HepG2 (cell line): ENCODE data around the gene KATNAL2. TPM values are rescaled to one million over a fixed set of nuclear protein-coding genes. Genes with fewer than 3 reads are reported as not detected.

Experiments
- ATAC-seq: fragments of 200-7000 bp; cut with Tn5 transposase; 3 replicates; pipeline ENCODE4 v1.9.1; 2020; ENCODE audit warnings: mild to moderate bottlenecking, moderate library complexity
- BruUV-seq: library from RNA; stranded (reverse); fragments of 400-500 nt; replicated peaks from 2 replicates; lab custom pipeline; 2021; lab: Mats Ljungman, UMichigan
- CTCF ChIA-PET: fragments of 300-600 bp; formaldehyde crosslinking; extraction: SDS; loops from one replicate; lab custom pipeline; 2021; ENCODE audit warnings: low total read pairs, inconsistent platforms, low intra/inter-chr PET ratio; lab: Yijun Ruan, JAX
- POLR2A ChIA-PET: fragments of 350-600 bp; sonication (Branson Sonifier 250); formaldehyde crosslinking; loops from one replicate; lab custom pipeline; 2020; ENCODE audit warnings: antibody characterized with exemption, inconsistent platforms; lab: Yijun Ruan, JAX
- DNase-seq: peaks from one replicate; pipeline ENCODE4 v3.0.0-alpha.2; 2015; ENCODE audit warnings: low spot score
- FAIRE-seq: peaks from 3 replicates; lab custom pipeline; 2011; peaks lifted over from hg19 to GRCh38; lab: Jason Lieb, UNC
- H2AFZ ChIP-seq: one replicate; pipeline ENCODE4 v1.6.1; 2011; ENCODE audit warnings: low read length, inconsistent platforms
- H3K27ac ChIP-seq: fragments of 300-600 bp; 3 replicates; pipeline ENCODE4 v1.8.0; 2011; ENCODE audit warnings: mixed run types, mild to moderate bottlenecking, mixed read lengths, low read length, inconsistent platforms; ENCODE audit not compliant: insufficient read depth; ENCODE audit errors: extremely low read length
- H3K27me3 ChIP-seq, 2 experiments: fragments of 200-600 bp in 1 of 2; 2 replicates in 1 of 2; 3 replicates in 1 of 2; pipeline versions ENCODE4 v1.6.0 to v1.8.0; 2011; ENCODE audit warnings: low read length in 2 of 2, mild to moderate bottlenecking in 2 of 2, moderate library complexity in 2 of 2, inconsistent platforms in 1 of 2; ENCODE audit not compliant: insufficient read depth in 2 of 2, control insufficient read depth in 1 of 2
- H3K36me3 ChIP-seq, 2 experiments: fragments of 200-600 bp in 1 of 2; replicated peaks in 1 of 2; 2 replicates in 1 of 2; 3 replicates in 1 of 2; pipeline versions ENCODE4 v1.5.1 to v1.8.0; 2011; ENCODE audit warnings: low read length in 2 of 2, inconsistent platforms in 1 of 2; ENCODE audit not compliant: insufficient read depth in 2 of 2, control insufficient read depth in 1 of 2
- H3K4me1 ChIP-seq: 2 replicates; pipeline ENCODE4 v1.5.1; 2012; ENCODE audit warnings: low read length, inconsistent platforms; ENCODE audit not compliant: insufficient read depth
- H3K4me2 ChIP-seq: 2 replicates; pipeline ENCODE4 v1.6.0; 2011; ENCODE audit warnings: low read depth, low read length, inconsistent platforms
- H3K4me3 ChIP-seq, 3 experiments: fragments of 200-600 bp in 1 of 3; sonication (generic), shearing (Covaris generic) in 1 of 3; replicated peaks in 1 of 3; 2 replicates each; pipeline ENCODE4 v1.5.1; 2011 to 2016; ENCODE audit warnings: low read length in 3 of 3, inconsistent platforms in 2 of 3, low read depth in 2 of 3, mild to moderate bottlenecking in 2 of 3, control low read depth in 1 of 3, mixed read lengths in 1 of 3; ENCODE audit not compliant: insufficient read depth in 1 of 3
- H3K79me2 ChIP-seq: one replicate; pipeline ENCODE4 v1.6.1; 2011; ENCODE audit warnings: low read length, inconsistent platforms; ENCODE audit not compliant: insufficient read depth
- H3K9ac ChIP-seq: 2 replicates; pipeline ENCODE4 v1.6.0; 2011; ENCODE audit warnings: mild to moderate bottlenecking, low read depth, low read length, inconsistent platforms; ENCODE audit not compliant: insufficient read depth
- H3K9me3 ChIP-seq: 2 replicates; pipeline ENCODE4 v1.5.1; 2012; ENCODE audit warnings: mild to moderate bottlenecking, low read length
- H4K20me1 ChIP-seq: 2 replicates; pipeline ENCODE4 v1.6.0; 2011; ENCODE audit warnings: inconsistent platforms, mild to moderate bottlenecking, low read length, moderate library complexity; ENCODE audit not compliant: insufficient read depth
- GZF1 ChIP-seq: sonication (generic); formaldehyde crosslinking; IDR thresholded peaks from 2 replicates; pipeline ENCODE4 v1.5.1; 2020; ENCODE audit warnings: mild to moderate bottlenecking, missing genetic modification reagents
- MEIS1 ChIP-seq: sonication (generic); formaldehyde crosslinking; IDR thresholded peaks from 2 replicates; pipeline ENCODE4 v1.9.0; 2021; ENCODE audit warnings: mild to moderate bottlenecking, missing genetic modification reagents, moderate library complexity, borderline replicate concordance
- NFE2 ChIP-seq: sonication (generic); formaldehyde crosslinking; IDR thresholded peaks from 2 replicates; pipeline ENCODE4 v1.4.0; 2020; ENCODE audit warnings: missing genetic modification reagents
- SAP130 ChIP-seq: IDR thresholded peaks from 2 replicates; pipeline ENCODE4 v1.6.1; 2016; ENCODE audit warnings: low read depth
- SMARCC2 ChIP-seq: fragments of 450-650 bp; IDR thresholded peaks from 2 replicates; pipeline ENCODE4 v1.6.1; 2017; ENCODE audit warnings: antibody characterized with exemption, mild to moderate bottlenecking
- ZMAT3 ChIP-seq: sonication (generic); formaldehyde crosslinking; conservative IDR thresholded peaks from 2 replicates; pipeline ENCODE4 v1.7.0; 2021; ENCODE audit warnings: missing genetic modification reagents
- ZNF790 ChIP-seq: sonication (generic); formaldehyde crosslinking; IDR thresholded peaks from 2 replicates; pipeline ENCODE4 v1.8.0; 2022; ENCODE audit warnings: missing genetic modification reagents, mild to moderate bottlenecking, borderline replicate concordance
- ZNF83 ChIP-seq: sonication (generic); formaldehyde crosslinking; IDR thresholded peaks from 2 replicates; pipeline ENCODE4 v1.4.0; 2020; ENCODE audit warnings: missing genetic modification reagents, mild to moderate bottlenecking, borderline replicate concordance
- ZSCAN20 ChIP-seq: sonication (generic); formaldehyde crosslinking; IDR thresholded peaks from 2 replicates; pipeline ENCODE4 v1.4.0; 2020; ENCODE audit warnings: missing genetic modification reagents, mild to moderate bottlenecking, borderline replicate concordance
- ZSCAN25 ChIP-seq: sonication (generic); formaldehyde crosslinking; IDR thresholded peaks from 2 replicates; pipeline ENCODE4 v1.8.0; 2022; ENCODE audit warnings: mild to moderate bottlenecking, missing genetic modification reagents
- WGBS: methylation state at CpG from one replicate; pipeline ENCODE4 v1.1.6; 2017; ENCODE audit warnings: low lambda C conversion rate; 5-methylcytosine and 5-hydroxymethylcytosine counted together
- in situ Hi-C: cut with HindIII; loops from 2 replicates; pipeline ENCODE4 v1.10.0; 2017; ENCODE audit warnings: low pct_unique_long_range_greater_than_20kb; ENCODE audit not compliant: extremely low pct_ligation_motif_present
- intact Hi-C: fragments of 100-400 bp; cut with micrococcal nuclease; formaldehyde crosslinking; loops from one replicate; pipeline ENCODE4 v1.10.0; 2022; ENCODE audit not compliant: unreplicated experiment
- polyA plus RNA-seq, 8 experiments: library from polyadenylated mRNA; depleted of rRNA in 3 of 8; stranded (reverse) in 7 of 8; unstranded in 1 of 8; fragments of >200 nt; fragmentation: Illumina TruSeq in 4 of 8; extraction: Trizol in 4 of 8; gene quantifications; 2 replicates each; pipeline versions ENCODE4 v1.2.1 to v1.2.3, GENCODE V29; 2011 to 2016; ENCODE audit warnings: low read depth in 4 of 8, missing spikeins in 1 of 8, mixed read lengths in 1 of 8; ENCODE audit not compliant: insufficient read depth in 1 of 8
- total RNA-seq, 5 experiments: library from RNA; depleted of rRNA; stranded (reverse); fragments of >200 nt; fragmentation: Illumina TruSeq; extraction: Trizol; gene quantifications; 2 replicates each; pipeline ENCODE4 v1.2.3, GENCODE V29; 2016; ENCODE audit warnings: low read depth in 1 of 5
- TF ChIP-seq, protein P1 (sequence below): sonication (generic); formaldehyde crosslinking; IDR thresholded peaks from 2 replicates; pipeline ENCODE4 v1.4.0; 2020; ENCODE audit warnings: missing genetic modification reagents
- TF ChIP-seq, protein P2 (sequence below): sonication (generic); formaldehyde crosslinking; IDR thresholded peaks from 2 replicates; pipeline ENCODE4 v1.5.1; 2020; ENCODE audit warnings: mild to moderate bottlenecking, missing genetic modification reagents, borderline replicate concordance

Gene KATNAL2
- total and polyA plus RNA-seq, 2 of the 13 experiments (the other 11 are each of a cell fraction or from before 2014, with no cell fraction given) = not detected

DNA sequence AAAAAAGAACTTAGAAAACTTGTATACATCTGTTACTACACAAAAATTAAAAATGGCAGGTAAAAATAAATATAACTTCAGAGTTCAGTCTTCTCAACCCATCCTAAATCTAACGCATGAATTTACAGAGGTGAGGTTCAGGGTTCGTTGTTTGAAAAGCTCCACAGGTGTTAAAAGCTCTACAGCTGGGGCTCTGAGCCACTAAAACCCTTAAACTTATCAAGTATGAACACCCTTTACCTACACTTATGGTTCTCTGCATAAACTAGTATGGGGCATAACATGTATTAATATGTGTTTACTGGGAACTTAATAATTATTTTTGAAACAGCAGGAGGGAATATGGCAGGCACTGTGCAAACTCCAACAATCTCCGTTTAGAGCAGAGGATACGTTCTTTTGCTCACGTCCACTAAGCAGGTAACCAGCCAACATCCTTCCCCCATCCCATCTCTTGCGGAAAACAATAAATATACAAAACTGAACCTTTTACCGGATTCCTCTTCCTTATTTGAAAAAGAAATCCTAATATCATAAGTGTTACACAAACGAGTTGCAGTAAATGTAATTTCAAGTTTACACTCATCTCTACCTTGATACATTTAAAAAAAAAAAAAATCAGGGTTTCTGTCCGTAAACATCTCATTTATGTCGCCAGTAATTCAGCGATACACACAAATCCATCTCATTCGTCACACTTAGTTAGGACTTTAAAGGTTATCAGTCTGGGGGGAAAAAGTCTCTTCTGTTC lies 1.4 kb upstream of the KATNAL2 start:
- Histone ChIP-seq H3K27ac (no peak overlapping the region), H3K79me2 (peaks cover 56% of the 10 kb centered on the region), H3K4me3 (peak overlapping the region; percentile 80 to 91 (median 87)), H3K9ac (peak overlapping the region; percentile 79), H3K4me2 (peak overlapping the region; percentile 82), H2AFZ (no peak overlapping the region), H4K20me1 (peaks cover 3% of the 10 kb centered on the region; the same call in 1 of the 2 replicates), H3K27me3 (no peaks in the 10 kb centered on the region; a peak in 1 of 5 replicates), H3K4me1 (peaks cover 39% of the 10 kb centered on the region), H3K9me3 (no peaks in the 10 kb centered on the region), H3K36me3 (no peaks in the 10 kb centered on the region)
- in situ Hi-C loops = no loop called here
- ChIA-PET CTCF (no interaction called here), POLR2A (interaction anchor here (0.6 kb wide), 1 partner anchor 1623 kb away, joined by 3 read pairs; no protein-coding TSS in a partner anchor)
- DNase-seq (no peak), ATAC-seq (0 out of 3 replicates have a peak, but pooled peaks have one; percentile 26), FAIRE-seq (no peak)
- 2% methylated on average over 12 of the region's 12 CpGs for WGBS
- TSS peak; percentile 55 for BruUV-seq
- intact Hi-C loops = no loop called here
- TF ChIP-seq NFE2 (CRISPR knock-in tag) (no peak), ZNF83 (no peak), ZNF790 (CRISPR knock-in tag) (no peak), ZSCAN20 (CRISPR knock-in tag) (no peak), SAP130 (peak; percentile 14; the same call in 1 of the 2 replicates), ZSCAN25 (CRISPR knock-in tag) (peak; percentile 36; the same call in 1 of the 2 replicates), ZMAT3 (CRISPR knock-in tag) (no peak), SMARCC2 (no peak), MEIS1 (CRISPR knock-in tag) (no peak), GZF1 (no peak)
- TF ChIP-seq, protein P1, sequence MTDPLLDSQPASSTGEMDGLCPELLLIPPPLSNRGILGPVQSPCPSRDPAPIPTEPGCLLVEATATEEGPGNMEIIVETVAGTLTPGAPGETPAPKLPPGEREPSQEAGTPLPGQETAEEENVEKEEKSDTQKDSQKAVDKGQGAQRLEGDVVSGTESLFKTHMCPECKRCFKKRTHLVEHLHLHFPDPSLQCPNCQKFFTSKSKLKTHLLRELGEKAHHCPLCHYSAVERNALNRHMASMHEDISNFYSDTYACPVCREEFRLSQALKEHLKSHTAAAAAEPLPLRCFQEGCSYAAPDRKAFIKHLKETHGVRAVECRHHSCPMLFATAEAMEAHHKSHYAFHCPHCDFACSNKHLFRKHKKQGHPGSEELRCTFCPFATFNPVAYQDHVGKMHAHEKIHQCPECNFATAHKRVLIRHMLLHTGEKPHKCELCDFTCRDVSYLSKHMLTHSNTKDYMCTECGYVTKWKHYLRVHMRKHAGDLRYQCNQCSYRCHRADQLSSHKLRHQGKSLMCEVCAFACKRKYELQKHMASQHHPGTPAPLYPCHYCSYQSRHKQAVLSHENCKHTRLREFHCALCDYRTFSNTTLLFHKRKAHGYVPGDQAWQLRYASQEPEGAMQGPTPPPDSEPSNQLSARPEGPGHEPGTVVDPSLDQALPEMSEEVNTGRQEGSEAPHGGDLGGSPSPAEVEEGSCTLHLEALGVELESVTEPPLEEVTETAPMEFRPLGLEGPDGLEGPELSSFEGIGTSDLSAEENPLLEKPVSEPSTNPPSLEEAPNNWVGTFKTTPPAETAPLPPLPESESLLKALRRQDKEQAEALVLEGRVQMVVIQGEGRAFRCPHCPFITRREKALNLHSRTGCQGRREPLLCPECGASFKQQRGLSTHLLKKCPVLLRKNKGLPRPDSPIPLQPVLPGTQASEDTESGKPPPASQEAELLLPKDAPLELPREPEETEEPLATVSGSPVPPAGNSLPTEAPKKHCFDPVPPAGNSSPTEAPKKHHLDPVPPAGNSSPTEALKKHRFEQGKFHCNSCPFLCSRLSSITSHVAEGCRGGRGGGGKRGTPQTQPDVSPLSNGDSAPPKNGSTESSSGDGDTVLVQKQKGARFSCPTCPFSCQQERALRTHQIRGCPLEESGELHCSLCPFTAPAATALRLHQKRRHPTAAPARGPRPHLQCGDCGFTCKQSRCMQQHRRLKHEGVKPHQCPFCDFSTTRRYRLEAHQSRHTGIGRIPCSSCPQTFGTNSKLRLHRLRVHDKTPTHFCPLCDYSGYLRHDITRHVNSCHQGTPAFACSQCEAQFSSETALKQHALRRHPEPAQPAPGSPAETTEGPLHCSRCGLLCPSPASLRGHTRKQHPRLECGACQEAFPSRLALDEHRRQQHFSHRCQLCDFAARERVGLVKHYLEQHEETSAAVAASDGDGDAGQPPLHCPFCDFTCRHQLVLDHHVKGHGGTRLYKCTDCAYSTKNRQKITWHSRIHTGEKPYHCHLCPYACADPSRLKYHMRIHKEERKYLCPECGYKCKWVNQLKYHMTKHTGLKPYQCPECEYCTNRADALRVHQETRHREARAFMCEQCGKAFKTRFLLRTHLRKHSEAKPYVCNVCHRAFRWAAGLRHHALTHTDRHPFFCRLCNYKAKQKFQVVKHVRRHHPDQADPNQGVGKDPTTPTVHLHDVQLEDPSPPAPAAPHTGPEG = no peak
- TF ChIP-seq, protein P2, sequence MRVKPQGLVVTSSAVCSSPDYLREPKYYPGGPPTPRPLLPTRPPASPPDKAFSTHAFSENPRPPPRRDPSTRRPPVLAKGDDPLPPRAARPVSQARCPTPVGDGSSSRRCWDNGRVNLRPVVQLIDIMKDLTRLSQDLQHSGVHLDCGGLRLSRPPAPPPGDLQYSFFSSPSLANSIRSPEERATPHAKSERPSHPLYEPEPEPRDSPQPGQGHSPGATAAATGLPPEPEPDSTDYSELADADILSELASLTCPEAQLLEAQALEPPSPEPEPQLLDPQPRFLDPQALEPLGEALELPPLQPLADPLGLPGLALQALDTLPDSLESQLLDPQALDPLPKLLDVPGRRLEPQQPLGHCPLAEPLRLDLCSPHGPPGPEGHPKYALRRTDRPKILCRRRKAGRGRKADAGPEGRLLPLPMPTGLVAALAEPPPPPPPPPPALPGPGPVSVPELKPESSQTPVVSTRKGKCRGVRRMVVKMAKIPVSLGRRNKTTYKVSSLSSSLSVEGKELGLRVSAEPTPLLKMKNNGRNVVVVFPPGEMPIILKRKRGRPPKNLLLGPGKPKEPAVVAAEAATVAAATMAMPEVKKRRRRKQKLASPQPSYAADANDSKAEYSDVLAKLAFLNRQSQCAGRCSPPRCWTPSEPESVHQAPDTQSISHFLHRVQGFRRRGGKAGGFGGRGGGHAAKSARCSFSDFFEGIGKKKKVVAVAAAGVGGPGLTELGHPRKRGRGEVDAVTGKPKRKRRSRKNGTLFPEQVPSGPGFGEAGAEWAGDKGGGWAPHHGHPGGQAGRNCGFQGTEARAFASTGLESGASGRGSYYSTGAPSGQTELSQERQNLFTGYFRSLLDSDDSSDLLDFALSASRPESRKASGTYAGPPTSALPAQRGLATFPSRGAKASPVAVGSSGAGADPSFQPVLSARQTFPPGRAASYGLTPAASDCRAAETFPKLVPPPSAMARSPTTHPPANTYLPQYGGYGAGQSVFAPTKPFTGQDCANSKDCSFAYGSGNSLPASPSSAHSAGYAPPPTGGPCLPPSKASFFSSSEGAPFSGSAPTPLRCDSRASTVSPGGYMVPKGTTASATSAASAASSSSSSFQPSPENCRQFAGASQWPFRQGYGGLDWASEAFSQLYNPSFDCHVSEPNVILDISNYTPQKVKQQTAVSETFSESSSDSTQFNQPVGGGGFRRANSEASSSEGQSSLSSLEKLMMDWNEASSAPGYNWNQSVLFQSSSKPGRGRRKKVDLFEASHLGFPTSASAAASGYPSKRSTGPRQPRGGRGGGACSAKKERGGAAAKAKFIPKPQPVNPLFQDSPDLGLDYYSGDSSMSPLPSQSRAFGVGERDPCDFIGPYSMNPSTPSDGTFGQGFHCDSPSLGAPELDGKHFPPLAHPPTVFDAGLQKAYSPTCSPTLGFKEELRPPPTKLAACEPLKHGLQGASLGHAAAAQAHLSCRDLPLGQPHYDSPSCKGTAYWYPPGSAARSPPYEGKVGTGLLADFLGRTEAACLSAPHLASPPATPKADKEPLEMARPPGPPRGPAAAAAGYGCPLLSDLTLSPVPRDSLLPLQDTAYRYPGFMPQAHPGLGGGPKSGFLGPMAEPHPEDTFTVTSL (CRISPR knock-in tag) = peak; percentile 18; the same call in 1 of the 2 replicates
